ENCODE results near the gene TTC16. TPM values are rescaled to one million over a fixed set of nuclear protein-coding genes. Genes with fewer than 3 reads are reported as not detected.
A peak's percentile ranks its signal among the peaks of the same experiment; 100 is the strongest.

Gene TTC16
- total RNA-seq, 6 donors from 2014 or later: 0.29 to 9.4 (median 3.1) TPM

DNA sequence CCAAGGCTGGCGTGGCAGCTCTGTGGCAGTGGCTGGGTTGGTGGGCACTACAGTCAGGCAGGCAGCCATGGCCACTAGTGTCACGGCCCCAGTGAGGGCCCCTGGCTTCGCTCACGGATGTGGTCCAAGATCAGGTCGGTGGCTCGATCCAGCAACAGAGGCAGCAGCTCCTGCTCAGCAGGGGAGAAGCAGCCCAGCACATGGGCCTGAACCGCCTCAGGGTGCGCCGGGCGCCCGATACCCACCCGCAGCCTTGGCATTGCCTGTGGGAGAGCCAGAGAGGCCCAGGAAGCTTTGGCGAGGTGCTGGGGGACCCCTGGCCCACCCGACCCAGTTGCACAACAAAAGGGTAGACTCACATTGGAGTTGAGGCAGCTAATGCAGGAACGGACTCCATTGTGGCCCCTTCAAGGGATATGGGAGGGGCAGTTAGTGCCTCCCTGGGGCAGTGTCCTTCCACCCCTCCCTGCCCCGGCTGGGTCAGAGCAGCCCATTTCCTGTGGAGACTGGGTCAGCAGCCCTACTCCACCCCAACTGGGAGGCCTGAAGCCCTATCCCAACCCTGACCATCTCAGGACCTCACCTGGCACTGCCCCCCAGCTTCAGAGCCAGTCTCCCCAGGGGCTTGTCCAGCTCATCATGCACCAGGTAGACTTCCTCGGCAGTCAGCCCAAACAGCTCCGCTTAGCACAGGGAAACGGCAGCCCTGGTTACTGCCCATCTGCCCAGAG lies 1.7 kb upstream of the TTC16 start:
- DNase-seq (peak in 1 of 2 donors; percentile 81), ATAC-seq (ENCODE audit: low FRiP score in 2 of 2) (no peak)
- Histone ChIP-seq H3K4me3 (peak overlapping the region in 3 of 4 donors; percentile 69 to 85 (median 73)), H3K27me3 (no peaks in the 10 kb centered on the region), H3K9me3 (no peaks in the 10 kb centered on the region), H3K27ac (no peak overlapping the region), H3K36me3 (peaks cover 0 to 5% (median 0%) of the 10 kb centered on the region in 4 donors), H3K4me1 (peaks cover 12 to 19% (median 16%) of the 10 kb centered on the region in 4 donors)
- WGBS, 2 donors: 76 to 83% methylated on average over 6 to 18 of the region's 19 CpGs
- no peak for TF ChIP-seq POLR2AphosphoS5 (IDR thresholded peaks at IDR 0.05)
- no peak for TF ChIP-seq EP300 (IDR thresholded peaks at IDR 0.05)
- no peak for TF ChIP-seq POLR2A (IDR thresholded peaks at IDR 0.05)
- TF ChIP-seq, protein P1, sequence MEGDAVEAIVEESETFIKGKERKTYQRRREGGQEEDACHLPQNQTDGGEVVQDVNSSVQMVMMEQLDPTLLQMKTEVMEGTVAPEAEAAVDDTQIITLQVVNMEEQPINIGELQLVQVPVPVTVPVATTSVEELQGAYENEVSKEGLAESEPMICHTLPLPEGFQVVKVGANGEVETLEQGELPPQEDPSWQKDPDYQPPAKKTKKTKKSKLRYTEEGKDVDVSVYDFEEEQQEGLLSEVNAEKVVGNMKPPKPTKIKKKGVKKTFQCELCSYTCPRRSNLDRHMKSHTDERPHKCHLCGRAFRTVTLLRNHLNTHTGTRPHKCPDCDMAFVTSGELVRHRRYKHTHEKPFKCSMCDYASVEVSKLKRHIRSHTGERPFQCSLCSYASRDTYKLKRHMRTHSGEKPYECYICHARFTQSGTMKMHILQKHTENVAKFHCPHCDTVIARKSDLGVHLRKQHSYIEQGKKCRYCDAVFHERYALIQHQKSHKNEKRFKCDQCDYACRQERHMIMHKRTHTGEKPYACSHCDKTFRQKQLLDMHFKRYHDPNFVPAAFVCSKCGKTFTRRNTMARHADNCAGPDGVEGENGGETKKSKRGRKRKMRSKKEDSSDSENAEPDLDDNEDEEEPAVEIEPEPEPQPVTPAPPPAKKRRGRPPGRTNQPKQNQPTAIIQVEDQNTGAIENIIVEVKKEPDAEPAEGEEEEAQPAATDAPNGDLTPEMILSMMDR (IDR thresholded peaks at IDR 0.05): no peak

DNA sequence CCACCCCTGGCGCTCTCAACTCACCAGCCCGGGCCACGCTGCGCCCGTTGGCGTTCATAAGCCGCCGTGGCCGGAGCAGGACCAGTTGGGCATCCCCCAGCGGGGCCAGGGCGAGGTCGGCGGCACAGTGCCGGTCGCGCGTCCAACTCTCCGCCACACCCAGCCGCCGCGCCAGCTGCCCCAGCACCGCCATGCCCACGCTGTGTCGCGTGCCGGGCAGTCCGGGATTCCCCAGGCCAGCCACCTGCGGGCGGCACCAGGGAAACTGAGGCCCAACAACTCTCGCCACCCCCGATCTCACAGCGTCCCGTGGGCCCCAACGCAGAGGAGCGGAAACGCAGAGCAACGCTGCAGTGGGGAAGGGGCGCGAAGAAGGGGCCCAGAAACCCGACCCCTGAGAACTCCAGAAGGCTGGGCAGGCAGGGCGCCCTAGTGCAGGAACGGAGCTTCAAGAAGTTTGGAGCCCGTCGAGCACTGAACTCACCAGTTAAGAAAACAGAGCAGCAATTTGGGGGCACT lies 869 bp upstream of the TTC16 start:
- H3K27me3 ChIP-seq: no peaks in the 10 kb centered on the region
- TF ChIP-seq POLR2AphosphoS5 (IDR thresholded peaks at IDR 0.05): no peak
- no peak for TF ChIP-seq POLR2A (IDR thresholded peaks at IDR 0.05)
- TF ChIP-seq, protein P1 (IDR thresholded peaks at IDR 0.05): no peak
- TF ChIP-seq EP300 (IDR thresholded peaks at IDR 0.05): no peak
- 0 to 2% methylated on average over 14 to 41 of the region's 44 CpGs for WGBS, 2 donors
- H3K9me3 ChIP-seq: no peaks in the 10 kb centered on the region
- H3K36me3 ChIP-seq: peaks cover 0 to 5% (median 0%) of the 10 kb centered on the region in 4 donors
- peak overlapping the region; percentile 74 to 86 (median 78) for H3K27ac ChIP-seq
- peaks cover 12 to 19% (median 16%) of the 10 kb centered on the region in 4 donors for H3K4me1 ChIP-seq
- peak in 1 of 2 donors; percentile 50 for ATAC-seq (ENCODE audit: low FRiP score in 2 of 2)
- peak overlapping the region; percentile 63 to 85 (median 71) for H3K4me3 ChIP-seq
- DNase-seq: peak; percentile 36 to 92

DNA sequence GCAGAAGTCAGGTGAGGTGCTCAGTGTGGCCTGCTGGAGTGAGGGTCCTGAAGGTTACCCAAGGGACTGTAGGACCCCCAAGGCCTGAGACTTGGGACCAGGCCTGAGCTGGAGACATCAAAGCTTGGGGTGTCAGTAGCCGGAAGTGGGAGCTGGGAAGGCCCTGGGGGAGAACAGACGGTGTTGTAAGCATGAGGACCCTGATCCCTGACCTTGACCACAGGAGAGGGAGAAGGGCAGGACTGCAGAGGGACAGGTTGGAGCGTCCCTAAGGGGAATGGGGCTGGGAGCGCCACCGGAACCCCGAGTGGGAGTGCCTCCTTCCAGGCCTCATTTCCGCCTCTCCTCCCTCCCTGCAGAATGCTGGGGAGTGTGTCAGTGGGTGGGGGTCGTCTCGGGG lies 533 bp downstream of the TTC16 start:
- Histone ChIP-seq H3K4me3 (peak overlapping the region in 3 of 4 donors; percentile 69 to 85 (median 73)), H3K4me1 (peaks cover 12 to 19% (median 16%) of the 10 kb centered on the region in 4 donors), H3K9me3 (no peaks in the 10 kb centered on the region), H3K27me3 (no peaks in the 10 kb centered on the region), H3K27ac (peak overlapping the region; percentile 74 to 86 (median 78)), H3K36me3 (peaks cover 0 to 5% (median 0%) of the 10 kb centered on the region in 4 donors)
- ATAC-seq (ENCODE audit: low FRiP score in 2 of 2) (no peak), DNase-seq (no peak)
- no peak for TF ChIP-seq EP300 (IDR thresholded peaks at IDR 0.05)
- no peak for TF ChIP-seq POLR2AphosphoS5 (IDR thresholded peaks at IDR 0.05)
- TF ChIP-seq POLR2A (IDR thresholded peaks at IDR 0.05): no peak
- TF ChIP-seq, protein P1 (IDR thresholded peaks at IDR 0.05): no peak
- 76 to 88% methylated on average over 9 of the region's 9 CpGs for WGBS, 2 donors

DNA sequence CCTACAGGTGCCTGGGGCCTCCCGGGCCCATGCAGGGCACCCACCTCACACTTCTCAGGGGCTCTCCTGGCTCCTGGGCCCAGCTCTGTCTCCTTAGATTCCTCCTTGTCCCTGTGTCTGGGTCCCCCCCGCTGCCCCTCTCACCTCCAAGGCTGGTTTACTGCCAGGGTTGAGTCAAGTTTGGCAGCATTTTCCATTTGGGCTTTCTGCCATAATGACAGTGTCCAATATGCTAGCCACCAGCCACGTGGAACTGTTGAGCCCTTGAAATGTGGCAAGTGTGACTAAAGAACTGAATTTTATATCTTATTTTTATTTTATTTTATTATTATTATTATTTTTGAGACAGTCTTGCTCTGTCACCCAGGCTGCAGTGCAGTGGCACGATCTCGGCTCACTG lies 1.9 kb downstream of the TTC16 start:
- Histone ChIP-seq H3K27me3 (no peaks in the 10 kb centered on the region), H3K4me1 (peaks cover 12 to 19% (median 16%) of the 10 kb centered on the region in 4 donors), H3K9me3 (no peaks in the 10 kb centered on the region), H3K27ac (no peak overlapping the region), H3K36me3 (no peaks in the 10 kb centered on the region), H3K4me3 (no peak overlapping the region)
- DNase-seq (no peak), ATAC-seq (ENCODE audit: low FRiP score in 2 of 2) (no peak)
- 83 to 85% methylated on average over 5 of the region's 5 CpGs for WGBS, 2 donors
- TF ChIP-seq EP300 (IDR thresholded peaks at IDR 0.05): no peak
- no peak for TF ChIP-seq POLR2AphosphoS5 (IDR thresholded peaks at IDR 0.05)
- TF ChIP-seq, protein P1 (IDR thresholded peaks at IDR 0.05): no peak
- no peak for TF ChIP-seq POLR2A (IDR thresholded peaks at IDR 0.05)
